HepG2 (cell line): ENCODE data around the gene NCKAP5L. TPM values are rescaled to one million over a fixed set of nuclear protein-coding genes. Genes with fewer than 3 reads are reported as not detected.
A peak's percentile ranks its signal among the peaks of the same experiment; 100 is the strongest.

Experiments
- ATAC-seq: fragments of 200-7000 bp; cut with Tn5 transposase; 3 replicates; pipeline ENCODE4 v1.9.1; 2020; ENCODE audit warnings: mild to moderate bottlenecking, moderate library complexity
- BruUV-seq: library from RNA; stranded (reverse); fragments of 400-500 nt; replicated peaks from 2 replicates; lab custom pipeline; 2021; lab: Mats Ljungman, UMichigan
- CTCF ChIA-PET: fragments of 300-600 bp; formaldehyde crosslinking; extraction: SDS; loops from one replicate; lab custom pipeline; 2021; ENCODE audit warnings: low total read pairs, inconsistent platforms, low intra/inter-chr PET ratio; lab: Yijun Ruan, JAX
- POLR2A ChIA-PET: fragments of 350-600 bp; sonication (Branson Sonifier 250); formaldehyde crosslinking; loops from one replicate; lab custom pipeline; 2020; ENCODE audit warnings: antibody characterized with exemption, inconsistent platforms; lab: Yijun Ruan, JAX
- DNase-seq: peaks from one replicate; pipeline ENCODE4 v3.0.0-alpha.2; 2015; ENCODE audit warnings: low spot score
- FAIRE-seq: peaks from 3 replicates; lab custom pipeline; 2011; peaks lifted over from hg19 to GRCh38; lab: Jason Lieb, UNC
- H2AFZ ChIP-seq: one replicate; pipeline ENCODE4 v1.6.1; 2011; ENCODE audit warnings: low read length, inconsistent platforms
- H3K27ac ChIP-seq: fragments of 300-600 bp; 3 replicates; pipeline ENCODE4 v1.8.0; 2011; ENCODE audit warnings: mixed run types, mild to moderate bottlenecking, mixed read lengths, low read length, inconsistent platforms; ENCODE audit not compliant: insufficient read depth; ENCODE audit errors: extremely low read length
- H3K27me3 ChIP-seq, 2 experiments: fragments of 200-600 bp in 1 of 2; 2 replicates in 1 of 2; 3 replicates in 1 of 2; pipeline versions ENCODE4 v1.6.0 to v1.8.0; 2011; ENCODE audit warnings: low read length in 2 of 2, mild to moderate bottlenecking in 2 of 2, moderate library complexity in 2 of 2, inconsistent platforms in 1 of 2; ENCODE audit not compliant: insufficient read depth in 2 of 2, control insufficient read depth in 1 of 2
- H3K36me3 ChIP-seq, 2 experiments: fragments of 200-600 bp in 1 of 2; replicated peaks in 1 of 2; 2 replicates in 1 of 2; 3 replicates in 1 of 2; pipeline versions ENCODE4 v1.5.1 to v1.8.0; 2011; ENCODE audit warnings: low read length in 2 of 2, inconsistent platforms in 1 of 2; ENCODE audit not compliant: insufficient read depth in 2 of 2, control insufficient read depth in 1 of 2
- H3K4me1 ChIP-seq: 2 replicates; pipeline ENCODE4 v1.5.1; 2012; ENCODE audit warnings: low read length, inconsistent platforms; ENCODE audit not compliant: insufficient read depth
- H3K4me2 ChIP-seq: 2 replicates; pipeline ENCODE4 v1.6.0; 2011; ENCODE audit warnings: low read depth, low read length, inconsistent platforms
- H3K4me3 ChIP-seq, 3 experiments: fragments of 200-600 bp in 1 of 3; sonication (generic), shearing (Covaris generic) in 1 of 3; replicated peaks in 1 of 3; 2 replicates each; pipeline ENCODE4 v1.5.1; 2011 to 2016; ENCODE audit warnings: low read length in 3 of 3, inconsistent platforms in 2 of 3, low read depth in 2 of 3, mild to moderate bottlenecking in 2 of 3, control low read depth in 1 of 3, mixed read lengths in 1 of 3; ENCODE audit not compliant: insufficient read depth in 1 of 3
- H3K79me2 ChIP-seq: one replicate; pipeline ENCODE4 v1.6.1; 2011; ENCODE audit warnings: low read length, inconsistent platforms; ENCODE audit not compliant: insufficient read depth
- H3K9ac ChIP-seq: 2 replicates; pipeline ENCODE4 v1.6.0; 2011; ENCODE audit warnings: mild to moderate bottlenecking, low read depth, low read length, inconsistent platforms; ENCODE audit not compliant: insufficient read depth
- H3K9me3 ChIP-seq: 2 replicates; pipeline ENCODE4 v1.5.1; 2012; ENCODE audit warnings: mild to moderate bottlenecking, low read length
- H4K20me1 ChIP-seq: 2 replicates; pipeline ENCODE4 v1.6.0; 2011; ENCODE audit warnings: inconsistent platforms, mild to moderate bottlenecking, low read length, moderate library complexity; ENCODE audit not compliant: insufficient read depth
- GTF2F1 ChIP-seq: fragments of 150-350 bp; IDR thresholded peaks from 2 replicates; pipeline ENCODE4 v1.6.1; 2014; ENCODE audit warnings: low read length
- GZF1 ChIP-seq: sonication (generic); formaldehyde crosslinking; IDR thresholded peaks from 2 replicates; pipeline ENCODE4 v1.5.1; 2020; ENCODE audit warnings: mild to moderate bottlenecking, missing genetic modification reagents
- MAFF ChIP-seq: IDR thresholded peaks from 2 replicates; pipeline ENCODE4 v1.6.1; 2011; ENCODE audit warnings: low read depth, low read length, improper control_type of control experiment
- MAFK ChIP-seq, 2 experiments: IDR thresholded peaks in 1 of 2; conservative IDR thresholded peaks in 1 of 2; 2 replicates each; pipeline ENCODE4 v1.6.1; 2011; ENCODE audit warnings: improper control_type of control experiment in 2 of 2, low read length in 2 of 2
- MED13 ChIP-seq: sonication (generic); formaldehyde crosslinking; IDR thresholded peaks from 2 replicates; pipeline ENCODE4 v1.5.0; 2020; ENCODE audit warnings: missing genetic modification reagents
- NCOR1 ChIP-seq: fragments of 200-600 bp; sonication (generic); IDR thresholded peaks from 2 replicates; pipeline ENCODE4 v1.7.0; 2017; ENCODE audit warnings: antibody characterized with exemption, low read length, borderline replicate concordance
- PLRG1 ChIP-seq: fragments of 450-650 bp; conservative IDR thresholded peaks from 2 replicates; pipeline ENCODE4 v1.6.1; 2016
- RFX5 ChIP-seq: IDR thresholded peaks from 2 replicates; pipeline ENCODE4 v1.6.1; 2011; ENCODE audit warnings: low read depth, low read length, improper control_type of control experiment
- ZBTB8A ChIP-seq: sonication (generic); formaldehyde crosslinking; IDR thresholded peaks from 2 replicates; pipeline ENCODE4 v1.4.0; 2020; ENCODE audit warnings: mild to moderate bottlenecking, low read depth, missing genetic modification reagents, borderline replicate concordance
- ZKSCAN1 ChIP-seq: fragments of 150-350 bp; IDR thresholded peaks from 2 replicates; pipeline ENCODE4 v1.6.1; 2014; ENCODE audit warnings: low read length
- ZNF143 ChIP-seq: sonication (generic); formaldehyde crosslinking; IDR thresholded peaks from 2 replicates; pipeline ENCODE4 v1.4.0; 2020; ENCODE audit warnings: missing genetic modification reagents
- ZNF205 ChIP-seq: IDR thresholded peaks from 2 replicates; pipeline ENCODE4 v1.6.1; 2018; ENCODE audit warnings: missing biosample characterization, missing genetic modification reagents
- ZNF24 ChIP-seq: fragments of 450-650 bp; IDR thresholded peaks from 2 replicates; pipeline ENCODE4 v1.6.1; 2017; ENCODE audit warnings: antibody characterized with exemption, mild to moderate bottlenecking
- ZNF3 ChIP-seq: IDR thresholded peaks from 2 replicates; pipeline ENCODE4 v1.7.0; 2017; ENCODE audit warnings: inconsistent platforms
- ZNF547 ChIP-seq: sonication (generic); formaldehyde crosslinking; IDR thresholded peaks from 2 replicates; pipeline ENCODE4 v1.5.1; 2020; ENCODE audit warnings: mild to moderate bottlenecking, missing genetic modification reagents
- ZNF776 ChIP-seq: sonication (generic); formaldehyde crosslinking; IDR thresholded peaks from 2 replicates; pipeline ENCODE4 v1.4.0; 2020; ENCODE audit warnings: mild to moderate bottlenecking, missing genetic modification reagents
- ZSCAN21 ChIP-seq: sonication (generic); formaldehyde crosslinking; IDR thresholded peaks from 2 replicates; pipeline ENCODE4 v1.8.0; 2022; ENCODE audit warnings: mild to moderate bottlenecking, missing genetic modification reagents, moderate library complexity, borderline replicate concordance
- WGBS: methylation state at CpG from one replicate; pipeline ENCODE4 v1.1.6; 2017; ENCODE audit warnings: low lambda C conversion rate; 5-methylcytosine and 5-hydroxymethylcytosine counted together
- in situ Hi-C: cut with HindIII; loops from 2 replicates; pipeline ENCODE4 v1.10.0; 2017; ENCODE audit warnings: low pct_unique_long_range_greater_than_20kb; ENCODE audit not compliant: extremely low pct_ligation_motif_present
- intact Hi-C: fragments of 100-400 bp; cut with micrococcal nuclease; formaldehyde crosslinking; loops from one replicate; pipeline ENCODE4 v1.10.0; 2022; ENCODE audit not compliant: unreplicated experiment
- polyA plus RNA-seq, 8 experiments: library from polyadenylated mRNA; depleted of rRNA in 3 of 8; stranded (reverse) in 7 of 8; unstranded in 1 of 8; fragments of >200 nt; fragmentation: Illumina TruSeq in 4 of 8; extraction: Trizol in 4 of 8; gene quantifications; 2 replicates each; pipeline versions ENCODE4 v1.2.1 to v1.2.3, GENCODE V29; 2011 to 2016; ENCODE audit warnings: low read depth in 4 of 8, missing spikeins in 1 of 8, mixed read lengths in 1 of 8; ENCODE audit not compliant: insufficient read depth in 1 of 8
- total RNA-seq, 5 experiments: library from RNA; depleted of rRNA; stranded (reverse); fragments of >200 nt; fragmentation: Illumina TruSeq; extraction: Trizol; gene quantifications; 2 replicates each; pipeline ENCODE4 v1.2.3, GENCODE V29; 2016; ENCODE audit warnings: low read depth in 1 of 5
- TF ChIP-seq, protein P1 (sequence below): sonication (generic); formaldehyde crosslinking; conservative IDR thresholded peaks from 2 replicates; pipeline ENCODE4 v1.8.0; 2022; ENCODE audit warnings: low read depth, missing genetic modification reagents
- TF ChIP-seq, protein P2 (sequence below), 2 experiments: fragments of 450-650 bp in 1 of 2; sonication (generic) in 1 of 2; formaldehyde crosslinking; IDR thresholded peaks; 2 replicates each; pipeline versions ENCODE4 v1.5.0 to v1.8.0; 2020 to 2022; ENCODE audit warnings: mild to moderate bottlenecking in 1 of 2, missing genetic modification reagents in 1 of 2

Gene NCKAP5L
- total and polyA plus RNA-seq, 2 of the 13 experiments (the other 11 are each of a cell fraction or from before 2014, with no cell fraction given) = 4.1 to 9.0 TPM

DNA sequence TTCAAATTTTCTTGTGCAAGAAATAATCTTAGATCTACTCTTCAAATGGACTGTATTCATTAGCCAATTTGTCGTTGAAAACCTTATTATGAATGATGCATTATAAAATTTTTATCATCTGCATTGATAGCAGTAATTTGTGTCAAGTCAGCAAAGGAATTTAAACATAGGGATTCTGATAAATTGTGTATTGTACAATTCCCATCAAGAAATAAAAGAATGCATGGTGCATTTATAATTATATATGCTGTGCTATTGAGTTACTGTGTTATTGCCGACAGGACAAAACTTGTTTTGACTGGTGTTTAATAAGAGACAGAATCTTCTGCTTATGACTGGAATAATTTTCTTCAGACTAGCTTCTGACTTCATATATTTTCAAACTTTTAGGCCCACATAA is 17.8 kb upstream of the NCKAP5L start:
- no peaks in the 10 kb centered on the region for H4K20me1 ChIP-seq
- H3K27me3 ChIP-seq = peaks cover 2 to 13% of the 10 kb centered on the region in 2 experiments; a peak in 2 of 5 replicates
- H3K27ac ChIP-seq = no peak overlapping the region
- no TSS peak for BruUV-seq
- WGBS = 62% methylated on average over 2 of the region's 2 CpGs
- CTCF ChIA-PET = no interaction called here
- DNase-seq = no peak
- no peak overlapping the region for H3K4me2 ChIP-seq
- H3K36me3 ChIP-seq = no peaks in the 10 kb centered on the region
- no peak overlapping the region for H2AFZ ChIP-seq
- TF ChIP-seq MAFK (conservative IDR thresholded peaks at IDR 0.05 in 1 of 2, IDR thresholded peaks at IDR 0.05 in 1 of 2; ENCODE audit: low read length in 2 of 2) = peak; percentile 79 to 85
- peak; percentile 83 for TF ChIP-seq MAFF
- TF ChIP-seq ZNF547 (CRISPR knock-in tag) = no peak
- TF ChIP-seq, all 625 proteins: peak for 2
- peaks cover 7% of the 10 kb centered on the region for H3K79me2 ChIP-seq
- H3K4me3 ChIP-seq = no peak overlapping the region
- no peak for ATAC-seq
- intact Hi-C loops = no loop called here
- POLR2A ChIA-PET = no interaction called here
- H3K9ac ChIP-seq = no peak overlapping the region
- no peaks in the 10 kb centered on the region for H3K9me3 ChIP-seq
- no peak for FAIRE-seq
- in situ Hi-C loops = no loop called here
- H3K4me1 ChIP-seq = peaks cover 18% of the 10 kb centered on the region

DNA sequence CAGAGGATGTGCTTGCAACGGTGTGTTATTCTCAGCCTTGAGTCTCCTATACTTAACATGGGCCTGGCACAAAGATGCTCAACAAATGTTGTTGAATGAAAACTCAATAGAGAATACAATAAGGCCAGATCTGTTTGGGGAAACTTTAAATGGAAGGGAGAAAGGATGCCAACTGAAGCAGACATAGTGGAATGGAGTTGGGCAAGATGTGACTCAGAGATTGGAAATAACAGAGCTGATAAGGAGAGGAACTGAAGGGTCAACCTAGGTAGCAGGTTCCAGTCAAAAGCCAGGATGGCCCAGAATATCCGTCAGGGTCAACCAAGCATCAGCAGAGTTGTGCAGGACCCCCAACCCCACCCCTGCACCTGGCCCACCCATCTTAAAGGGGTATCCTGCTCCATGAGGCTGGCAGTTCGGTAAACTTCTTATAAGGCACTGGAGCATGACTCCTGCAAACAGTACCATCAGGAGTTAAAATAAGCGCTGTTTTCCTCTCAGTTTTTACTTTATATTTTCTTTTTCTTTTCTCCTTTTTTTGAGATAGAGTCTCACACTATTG is 15.7 kb upstream of the NCKAP5L start:
- Histone ChIP-seq H3K4me2 (no peak overlapping the region), H2AFZ (no peak overlapping the region), H3K4me3 (no peak overlapping the region), H4K20me1 (no peaks in the 10 kb centered on the region), H3K9ac (no peak overlapping the region), H3K27me3 (peaks cover 2 to 13% of the 10 kb centered on the region in 2 experiments; a peak in 2 of 5 replicates), H3K36me3 (no peaks in the 10 kb centered on the region), H3K9me3 (no peaks in the 10 kb centered on the region), H3K79me2 (peaks cover 7% of the 10 kb centered on the region), H3K4me1 (peaks cover 19% of the 10 kb centered on the region), H3K27ac (no peak overlapping the region)
- in situ Hi-C loops (no loop called here), intact Hi-C loops (no loop called here)
- ChIA-PET POLR2A (interaction anchor here (1.0 to 1.5 kb wide), 4 partner anchors 10 to 580 kb away, joined by 3 to 8 read pairs (median 6); no protein-coding TSS in a partner anchor), CTCF (no interaction called here)
- 93% methylated on average over 4 of the region's 4 CpGs for WGBS
- BruUV-seq = no TSS peak
- FAIRE-seq = no peak
- no peak for ATAC-seq
- DNase-seq = no peak
- TF ChIP-seq ZSCAN21 (CRISPR knock-in tag) = no peak
- no peak for TF ChIP-seq PLRG1
- TF ChIP-seq ZNF3 (CRISPR knock-in tag) = no peak
- no peak for TF ChIP-seq ZNF24
- no peak for TF ChIP-seq ZNF205
- TF ChIP-seq ZNF143 = no peak
- TF ChIP-seq MED13 (CRISPR knock-in tag) = no peak
- TF ChIP-seq, protein P1, sequence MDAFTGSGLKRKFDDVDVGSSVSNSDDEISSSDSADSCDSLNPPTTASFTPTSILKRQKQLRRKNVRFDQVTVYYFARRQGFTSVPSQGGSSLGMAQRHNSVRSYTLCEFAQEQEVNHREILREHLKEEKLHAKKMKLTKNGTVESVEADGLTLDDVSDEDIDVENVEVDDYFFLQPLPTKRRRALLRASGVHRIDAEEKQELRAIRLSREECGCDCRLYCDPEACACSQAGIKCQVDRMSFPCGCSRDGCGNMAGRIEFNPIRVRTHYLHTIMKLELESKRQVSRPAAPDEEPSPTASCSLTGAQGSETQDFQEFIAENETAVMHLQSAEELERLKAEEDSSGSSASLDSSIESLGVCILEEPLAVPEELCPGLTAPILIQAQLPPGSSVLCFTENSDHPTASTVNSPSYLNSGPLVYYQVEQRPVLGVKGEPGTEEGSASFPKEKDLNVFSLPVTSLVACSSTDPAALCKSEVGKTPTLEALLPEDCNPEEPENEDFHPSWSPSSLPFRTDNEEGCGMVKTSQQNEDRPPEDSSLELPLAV (CRISPR knock-in tag) = no peak
- no peak for TF ChIP-seq ZBTB8A (CRISPR knock-in tag)
- no peak for TF ChIP-seq GTF2F1
- TF ChIP-seq RFX5 = no peak
- TF ChIP-seq NCOR1 = no peak
- TF ChIP-seq ZKSCAN1 = no peak
- no peak for TF ChIP-seq ZNF776 (CRISPR knock-in tag)
- TF ChIP-seq, protein P2, sequence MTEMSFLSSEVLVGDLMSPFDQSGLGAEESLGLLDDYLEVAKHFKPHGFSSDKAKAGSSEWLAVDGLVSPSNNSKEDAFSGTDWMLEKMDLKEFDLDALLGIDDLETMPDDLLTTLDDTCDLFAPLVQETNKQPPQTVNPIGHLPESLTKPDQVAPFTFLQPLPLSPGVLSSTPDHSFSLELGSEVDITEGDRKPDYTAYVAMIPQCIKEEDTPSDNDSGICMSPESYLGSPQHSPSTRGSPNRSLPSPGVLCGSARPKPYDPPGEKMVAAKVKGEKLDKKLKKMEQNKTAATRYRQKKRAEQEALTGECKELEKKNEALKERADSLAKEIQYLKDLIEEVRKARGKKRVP (CRISPR knock-in tag; IDR thresholded peaks at IDR 0.05) = no peak
- no peak for TF ChIP-seq GZF1
